ENCODE data around the gene IRX3.

Gene IRX3

DNA sequence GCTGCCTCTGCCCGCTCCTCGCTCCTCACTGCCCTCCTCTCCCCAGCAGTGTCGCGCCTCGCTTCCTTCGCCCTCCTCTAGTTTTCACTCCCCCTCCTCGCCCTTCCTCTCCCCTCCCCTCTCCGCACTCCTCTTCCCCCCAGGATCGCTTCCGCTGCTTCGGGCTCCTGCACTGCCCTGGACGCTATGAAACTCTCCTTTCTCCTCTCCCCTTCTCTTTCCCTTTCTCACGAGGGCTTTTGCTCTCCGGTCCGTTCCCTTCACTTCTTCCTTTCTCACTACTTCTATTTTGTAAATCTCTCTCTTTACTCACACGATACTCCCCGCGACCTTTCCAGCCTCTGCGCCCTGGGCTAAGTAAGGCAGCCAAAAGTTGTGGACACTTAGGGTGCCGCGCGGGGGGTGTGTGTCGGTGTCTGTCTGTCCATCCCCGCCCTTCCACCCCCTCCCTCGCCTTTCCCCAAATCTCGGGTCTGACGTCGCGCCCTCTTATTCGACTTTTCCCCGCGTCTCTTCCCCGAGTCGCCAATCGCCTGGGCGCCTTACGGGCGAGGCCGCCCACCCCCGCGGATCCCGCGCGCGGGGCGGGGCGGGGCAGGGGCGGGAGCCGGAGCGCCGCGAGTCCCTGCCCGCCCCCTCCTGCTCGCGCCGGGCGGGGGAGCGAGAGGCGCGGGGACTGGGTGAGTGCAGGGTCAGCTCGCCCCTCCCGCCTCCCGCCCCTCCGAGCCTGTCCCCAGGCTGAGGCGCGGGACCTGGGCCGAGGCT lies at the start of gene IRX3:
Gene IRX3, minus strand, starts transcription at position 422 of the 765 bp plus-strand sequence. CDS start 737 bp downstream, outside the sequence.
- no peak for DNase-seq

DNA sequence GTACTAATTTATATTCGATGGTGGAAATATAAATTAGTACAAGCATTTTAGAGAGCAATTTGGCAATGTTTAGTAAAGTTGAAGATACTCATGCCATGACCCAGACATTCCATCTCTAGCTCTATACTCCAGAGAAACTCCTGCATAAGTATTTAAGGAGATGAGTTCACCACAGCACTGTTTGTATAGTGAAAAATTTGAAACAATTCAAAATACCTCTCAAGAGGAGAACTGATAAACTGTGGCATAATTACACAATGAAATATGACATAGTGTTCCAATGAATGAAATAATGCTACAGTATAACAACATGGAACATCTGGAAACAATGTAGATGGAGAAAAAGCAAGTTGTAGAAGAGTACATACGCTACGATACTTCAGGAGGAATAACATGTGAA lies 48.6 kb upstream of the IRX3 start:
- DNase-seq = no peak

DNA sequence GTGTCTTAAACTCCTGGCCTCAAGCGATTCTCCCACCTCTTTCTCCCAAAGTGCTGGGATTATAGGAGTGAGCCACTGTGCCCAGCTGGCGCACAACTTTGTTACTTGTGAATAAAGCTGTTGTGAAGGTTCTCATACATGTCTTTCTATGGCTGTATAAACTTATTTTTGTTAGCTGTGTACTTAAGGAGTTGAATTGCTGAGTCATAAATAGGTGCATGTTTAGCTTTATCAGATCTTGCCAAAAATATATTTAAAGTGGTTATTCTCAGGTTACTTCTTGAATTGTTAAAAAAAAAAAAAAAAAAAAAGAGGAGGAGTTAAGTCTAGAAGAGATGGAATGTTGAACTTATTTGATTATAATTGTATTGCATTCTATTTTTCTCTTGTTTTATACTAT lies 47.6 kb upstream of the IRX3 start:
- no peak for DNase-seq

DNA sequence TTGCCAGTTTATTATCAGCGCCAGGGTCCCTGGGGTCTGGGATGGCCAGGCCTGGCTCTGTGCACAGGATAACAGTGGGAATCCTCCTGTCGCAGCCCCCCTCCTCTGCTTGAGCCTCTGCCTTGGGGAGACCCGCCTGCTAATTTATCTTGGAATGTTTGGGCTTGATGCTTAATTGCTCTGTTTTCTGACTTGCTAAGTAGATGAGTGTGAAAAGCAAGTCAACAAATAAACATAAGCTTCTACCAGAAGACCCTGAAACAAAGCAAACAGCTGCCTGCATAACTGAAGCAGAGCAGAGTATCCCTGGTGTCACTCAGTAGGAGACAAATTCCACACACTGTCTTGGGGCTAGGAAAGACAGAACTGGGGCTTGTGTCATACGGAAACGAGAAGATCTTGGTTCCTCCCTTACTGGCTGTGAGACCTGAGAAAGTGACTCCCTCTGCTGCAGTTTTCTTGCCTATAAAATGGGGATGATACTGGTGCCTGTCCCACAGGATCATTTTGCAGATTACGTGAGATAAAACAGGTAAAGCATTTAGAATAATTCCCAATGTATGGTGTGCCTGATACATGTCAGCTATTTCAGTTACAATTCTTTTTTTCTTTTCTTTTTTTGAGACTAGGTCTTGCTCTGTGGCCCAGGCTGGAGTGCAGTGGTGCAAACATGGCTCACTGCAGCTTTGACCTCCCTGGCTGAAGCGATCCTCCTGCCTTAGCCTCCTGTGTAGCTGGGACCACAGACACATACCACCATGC lies 44.8 kb upstream of the IRX3 start:
- DNase-seq = no peak

DNA sequence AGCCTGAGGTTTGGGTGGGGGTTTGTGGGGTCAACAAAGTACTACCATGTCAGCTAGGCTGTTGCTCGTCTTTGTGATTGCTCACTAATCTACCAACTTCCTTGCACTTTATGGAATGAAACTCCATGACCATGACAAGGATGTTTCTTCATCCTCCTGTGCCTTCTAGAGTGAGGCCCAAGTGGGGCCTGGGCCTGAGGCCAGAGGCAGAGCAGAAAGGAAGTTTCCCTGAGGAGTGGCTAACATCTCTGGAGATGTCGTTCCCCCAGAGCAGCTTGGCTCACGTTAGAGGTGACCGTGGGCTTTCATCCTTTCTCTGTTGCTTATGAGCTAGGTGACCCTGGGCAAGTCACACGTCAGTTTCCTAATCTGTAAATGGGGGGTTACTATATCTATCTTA lies 41.0 kb upstream of the IRX3 start:
- no peak for DNase-seq

DNA sequence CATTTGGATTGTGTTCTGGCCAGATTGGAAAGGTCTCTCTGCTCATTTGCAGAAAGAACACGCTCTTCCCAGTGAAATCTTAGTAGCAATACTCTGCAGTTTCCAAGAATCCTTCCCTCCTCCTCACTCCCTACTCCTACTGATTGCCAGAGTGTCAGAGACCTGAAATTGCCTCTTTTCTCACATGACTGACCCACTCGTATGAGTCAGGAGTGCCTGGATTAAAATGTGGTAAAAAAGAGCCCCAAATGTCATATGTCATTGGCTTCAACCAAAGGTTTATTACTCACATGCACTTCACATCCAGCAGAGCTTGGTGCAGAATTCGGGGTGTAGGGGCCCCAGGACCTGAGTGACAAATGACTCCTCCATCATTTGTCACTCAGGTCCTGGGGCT lies 39.7 kb upstream of the IRX3 start:
- no peak for DNase-seq

DNA sequence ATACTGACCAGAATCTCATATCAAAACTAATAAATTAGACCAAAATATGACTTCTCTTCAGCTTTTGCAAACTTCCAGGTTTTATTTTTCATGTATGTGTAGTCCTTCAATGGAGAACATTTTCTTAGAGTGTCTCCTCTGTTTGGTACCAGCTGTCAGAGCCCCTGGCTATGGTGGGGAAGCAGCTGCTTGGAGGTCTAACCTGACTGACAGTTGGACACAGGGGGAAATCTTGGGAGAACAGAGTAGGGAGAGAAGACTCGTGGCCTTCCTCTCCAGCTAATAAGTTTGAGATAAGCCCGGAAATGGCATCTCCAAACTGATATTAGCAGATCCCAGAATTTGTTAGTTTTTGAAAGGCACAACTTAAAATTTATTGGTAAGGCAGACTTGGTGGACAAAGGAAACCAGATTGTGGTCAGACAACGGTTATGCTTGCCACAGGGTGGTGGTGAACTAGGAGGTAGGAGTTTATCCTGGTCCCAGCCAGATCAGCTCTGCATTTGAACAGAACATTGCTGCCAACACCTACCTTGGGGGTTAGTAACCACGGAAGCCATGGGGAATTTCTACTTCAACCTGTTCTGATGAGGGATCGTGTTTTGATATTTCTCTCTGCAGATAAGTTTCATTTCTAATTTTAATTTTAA lies 39.2 kb upstream of the IRX3 start:
- no peak for DNase-seq

DNA sequence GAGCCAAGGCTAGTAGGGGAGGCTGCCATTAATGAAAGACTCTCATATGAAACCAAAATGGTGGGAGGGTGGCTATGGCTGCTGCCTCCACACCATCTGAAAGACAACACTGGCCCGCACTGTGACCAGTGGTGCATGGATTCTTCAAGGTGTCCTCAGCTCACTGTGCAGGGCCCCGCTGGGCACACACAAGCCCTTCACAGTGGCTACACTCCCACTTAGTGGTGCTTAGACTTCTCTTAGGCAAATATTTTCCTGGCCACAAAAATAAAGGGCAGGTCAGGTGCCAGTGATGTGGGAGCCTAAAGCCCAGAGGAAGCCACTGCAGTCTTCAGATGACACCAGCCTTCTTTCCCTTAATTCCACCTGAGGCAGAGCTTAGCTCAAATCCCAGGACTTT lies 38.1 kb upstream of the IRX3 start:
- no peak for DNase-seq

DNA sequence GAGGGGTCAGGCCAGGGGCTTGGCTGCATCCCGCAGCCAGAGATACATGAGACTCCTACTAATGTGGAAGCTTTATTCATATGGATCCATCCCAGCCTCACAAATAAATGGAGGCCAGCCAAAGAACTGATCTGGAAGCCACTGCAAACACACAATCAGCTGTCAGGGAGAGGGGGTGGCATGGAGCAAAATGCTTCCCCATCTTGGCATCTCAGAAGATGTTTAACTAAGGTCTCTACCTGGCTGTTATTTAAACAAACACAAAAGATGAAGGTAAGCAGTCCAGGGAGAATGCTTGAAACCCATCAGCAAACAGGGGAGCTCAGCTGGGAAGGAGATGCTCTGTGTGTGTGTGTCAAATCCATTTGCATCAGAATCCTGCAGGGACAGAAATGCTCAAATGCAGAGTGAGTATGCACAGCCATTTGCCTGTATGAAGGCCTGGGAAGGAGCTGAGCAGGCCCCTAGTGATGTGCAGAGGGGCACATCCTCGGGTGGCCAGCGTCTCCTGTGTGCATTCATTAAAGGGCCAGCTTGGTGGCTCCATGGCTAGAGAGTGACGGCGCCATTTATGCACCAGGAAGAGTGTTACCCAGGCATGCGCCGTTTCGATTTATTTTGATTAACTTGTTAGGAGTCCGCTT lies 34.2 kb upstream of the IRX3 start:
- no peak for DNase-seq

DNA sequence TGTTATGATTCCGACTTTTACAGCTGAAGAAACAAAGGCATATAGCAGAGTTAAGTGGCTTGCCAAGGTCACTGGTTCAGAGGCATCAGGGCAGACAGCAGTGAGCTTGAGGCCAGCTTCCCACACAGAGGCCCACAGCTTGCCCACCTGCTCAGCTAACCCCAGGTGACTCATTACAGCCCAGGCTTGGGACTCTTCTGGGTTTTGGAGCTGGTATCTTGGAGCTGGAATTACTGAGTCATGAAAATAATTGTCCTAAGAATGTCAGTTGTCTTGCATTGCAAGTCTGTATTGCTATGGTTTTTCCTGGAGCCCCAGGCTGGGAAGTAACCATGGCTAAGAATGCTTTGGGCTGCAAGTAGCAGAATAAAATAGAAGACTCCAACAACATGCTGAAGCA lies 32.4 kb upstream of the IRX3 start:
- no peak for DNase-seq

DNA sequence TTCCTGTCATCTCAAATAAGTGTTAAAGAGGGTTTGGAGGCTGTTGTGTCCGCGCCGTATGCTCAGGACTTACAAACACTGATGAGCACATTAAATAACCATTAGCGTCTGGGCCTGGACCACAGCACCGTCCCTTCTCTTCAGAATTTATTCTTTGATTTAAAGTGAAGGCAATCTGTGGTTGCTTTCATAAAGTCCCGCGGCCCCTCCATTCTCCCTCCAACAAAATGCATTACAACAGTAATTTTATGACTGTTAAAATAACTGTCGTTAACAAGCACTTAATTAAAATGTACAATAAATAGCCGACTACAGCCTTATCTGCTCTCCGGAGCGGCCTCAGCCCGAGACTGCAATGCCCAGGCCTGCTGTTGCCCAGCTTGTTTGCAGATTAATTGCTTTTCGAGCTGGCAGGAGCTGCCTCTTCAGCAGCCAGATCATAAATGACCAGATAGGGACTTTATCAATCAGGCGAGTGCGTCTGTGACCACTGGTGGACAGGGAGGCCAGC lies 30.6 kb upstream of the IRX3 start:
- DNase-seq = no peak

DNA sequence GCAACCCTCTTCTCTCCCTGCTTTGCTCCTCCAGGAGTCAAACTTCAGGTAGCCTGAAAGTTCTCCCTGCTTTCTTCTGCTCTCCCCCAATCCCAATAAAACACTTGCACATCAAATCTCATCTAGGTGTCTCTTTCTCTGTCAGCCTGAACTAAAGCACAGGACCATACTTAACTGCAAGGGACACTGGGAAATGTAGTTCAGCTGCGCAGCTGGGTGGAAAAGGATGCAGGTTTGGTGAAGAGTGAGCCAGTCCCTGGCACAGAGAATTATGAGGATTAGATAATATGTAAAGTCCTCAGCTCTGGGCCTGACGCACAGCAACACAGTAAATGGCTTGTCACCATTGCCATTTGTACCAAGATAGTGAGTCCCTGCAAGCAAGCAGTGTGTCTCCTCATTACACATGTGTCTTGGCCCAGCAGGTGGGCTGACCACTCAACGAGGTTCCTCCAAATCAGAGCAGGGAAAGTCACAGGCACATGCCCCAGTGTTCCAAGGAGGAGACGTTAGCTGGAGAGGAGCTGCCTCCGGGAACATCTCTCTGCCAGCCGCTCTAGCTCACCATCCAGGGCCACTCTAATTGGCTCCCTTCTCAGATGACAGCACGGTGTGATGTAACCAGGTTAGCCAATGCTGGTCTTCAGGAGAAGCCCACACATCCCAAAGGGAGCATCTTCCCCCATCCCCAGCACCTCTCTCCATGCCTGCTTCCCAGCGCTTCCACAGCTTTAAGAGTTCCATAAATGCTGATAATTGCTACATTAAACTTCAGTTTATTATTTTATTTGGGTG lies 29.7 kb upstream of the IRX3 start:
- DNase-seq = no peak

DNA sequence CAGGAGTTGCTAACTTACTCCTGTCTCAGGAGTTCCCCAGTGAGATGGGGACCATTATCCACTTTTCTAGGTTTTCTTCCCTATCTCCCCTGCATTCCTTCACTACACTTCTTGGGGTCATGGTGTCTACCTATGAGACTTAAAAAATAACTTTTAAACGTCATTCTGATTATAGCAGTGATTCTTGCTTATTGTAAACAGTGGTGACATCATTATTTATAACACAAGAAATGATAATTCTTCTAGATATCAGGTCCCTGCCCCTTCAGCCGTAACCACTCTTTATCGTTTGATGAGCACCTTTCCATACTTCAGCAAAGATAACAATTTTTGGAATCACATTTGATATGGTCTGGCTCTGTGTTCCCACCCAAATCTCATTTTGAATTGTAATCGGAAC lies 27.2 kb upstream of the IRX3 start:
- no peak for DNase-seq

DNA sequence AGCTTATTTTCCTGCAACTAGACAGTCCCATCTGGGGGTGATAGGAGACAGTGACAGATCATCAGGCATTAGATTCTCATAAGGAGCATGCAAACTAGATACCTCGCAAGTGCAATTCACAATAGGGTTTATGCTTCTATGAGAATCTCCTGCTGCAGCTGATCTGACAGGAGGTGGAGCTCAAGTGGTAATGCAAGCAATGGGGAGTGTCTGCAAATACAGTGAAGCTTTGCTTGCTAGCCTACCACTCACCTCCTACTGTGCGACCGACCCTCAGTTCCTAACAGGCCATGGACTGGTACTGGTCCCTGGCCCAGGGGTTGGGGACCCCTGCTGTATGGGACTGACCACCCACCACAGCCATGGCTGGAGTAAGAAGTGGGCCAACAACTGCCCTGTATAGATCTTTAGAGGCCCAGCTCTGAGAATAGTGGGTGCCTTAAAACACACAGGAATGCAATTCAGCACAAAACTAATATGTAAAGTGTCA lies 26.0 kb upstream of the IRX3 start:
- DNase-seq = no peak

DNA sequence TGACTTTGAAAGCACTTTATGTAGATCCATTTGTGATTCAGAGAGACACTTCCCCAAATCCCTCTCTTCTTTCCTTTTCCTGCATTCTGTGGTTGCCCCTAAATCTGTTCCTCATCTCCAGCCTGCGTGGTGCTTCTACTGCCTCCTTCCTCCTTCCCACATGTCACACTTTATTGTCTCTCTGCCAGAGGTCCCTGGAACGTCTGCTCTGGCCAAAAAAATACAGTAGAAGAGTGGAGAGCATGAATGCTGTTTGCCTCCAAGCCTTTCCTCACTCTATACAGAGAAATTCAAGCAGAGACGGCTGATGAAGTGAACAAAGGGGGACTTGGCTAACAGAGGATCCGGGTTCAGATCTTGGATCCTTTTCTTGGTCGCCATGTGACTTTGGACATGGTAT lies 22.8 kb upstream of the IRX3 start:
- DNase-seq = no peak

DNA sequence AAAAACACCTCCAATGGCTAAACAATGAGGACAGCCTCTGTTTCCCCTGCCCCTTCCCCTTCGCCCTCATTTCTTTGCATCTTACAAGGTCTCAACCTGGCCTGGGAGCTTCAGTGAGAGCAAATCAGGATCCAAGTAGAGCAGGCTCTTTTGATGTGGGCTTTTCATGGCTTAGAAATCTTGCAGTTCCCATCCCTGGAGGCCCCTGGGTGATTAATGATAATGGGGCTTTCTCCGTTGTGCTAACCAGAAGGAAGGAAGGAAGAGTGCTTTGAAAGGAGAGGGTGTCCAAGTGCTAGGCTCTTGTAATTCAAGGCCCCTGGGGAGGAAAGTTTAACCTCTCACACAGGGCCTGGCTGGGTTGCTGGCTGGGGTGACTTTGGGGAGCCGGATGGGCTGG lies 18.5 kb upstream of the IRX3 start:
- DNase-seq = no peak

DNA sequence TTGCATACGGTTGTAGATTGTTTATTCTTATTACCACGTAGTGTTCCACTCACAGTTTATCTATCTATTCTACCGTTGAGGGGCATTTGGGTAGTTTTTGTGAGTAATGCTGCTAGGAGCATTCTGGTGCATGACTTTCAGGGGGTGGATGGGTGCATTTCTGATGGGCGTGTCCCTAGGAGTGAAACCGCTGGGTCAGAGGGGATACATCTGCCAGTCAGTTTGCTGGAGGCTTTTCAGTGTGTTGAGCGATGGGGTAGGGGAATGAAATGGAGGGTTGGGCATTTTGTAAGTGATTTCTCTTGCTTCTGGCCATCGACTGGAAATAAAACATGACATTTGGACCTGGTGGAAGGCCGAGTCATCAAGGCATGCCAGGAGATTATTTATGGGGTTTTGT lies 17.0 kb upstream of the IRX3 start:
- DNase-seq = no peak

DNA sequence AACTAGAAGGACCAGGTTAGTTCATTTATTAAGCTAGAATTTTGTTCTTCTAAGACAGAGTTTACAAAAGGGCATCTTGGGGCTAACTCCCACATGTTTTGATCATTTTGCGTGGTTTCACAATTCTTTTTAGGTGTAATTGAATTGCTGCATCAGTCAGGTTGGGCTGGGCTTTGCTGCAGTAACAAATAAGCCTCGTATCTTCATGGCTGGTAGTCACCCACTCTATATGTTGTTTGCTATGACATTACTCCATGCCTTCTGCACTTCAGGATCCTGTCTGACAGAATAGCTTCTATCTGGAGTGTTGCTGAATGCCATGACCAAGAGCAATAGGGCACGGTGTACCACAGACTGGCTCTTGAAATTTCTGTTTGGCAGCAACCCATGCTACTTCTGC lies 10.6 kb upstream of the IRX3 start:
- no peak for DNase-seq

DNA sequence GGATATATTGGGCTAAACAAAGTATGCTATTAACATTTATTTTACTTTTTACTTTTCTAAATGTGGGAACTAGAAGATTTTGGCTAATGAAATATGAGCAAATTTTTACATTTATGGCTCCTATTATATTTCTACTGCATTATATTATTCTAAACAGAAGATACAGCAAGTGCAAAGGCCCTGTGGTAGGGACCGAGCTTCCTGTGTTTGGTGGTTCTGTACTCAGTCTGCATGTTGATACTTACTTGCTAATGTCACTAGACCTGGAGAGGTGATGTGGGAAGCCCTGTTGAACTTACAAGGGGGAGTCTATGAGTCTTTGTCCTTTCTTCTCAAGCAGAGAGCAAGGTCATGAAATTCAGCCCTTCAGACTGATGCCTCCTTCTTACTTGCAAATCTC lies 10.0 kb upstream of the IRX3 start:
- DNase-seq = no peak

DNA sequence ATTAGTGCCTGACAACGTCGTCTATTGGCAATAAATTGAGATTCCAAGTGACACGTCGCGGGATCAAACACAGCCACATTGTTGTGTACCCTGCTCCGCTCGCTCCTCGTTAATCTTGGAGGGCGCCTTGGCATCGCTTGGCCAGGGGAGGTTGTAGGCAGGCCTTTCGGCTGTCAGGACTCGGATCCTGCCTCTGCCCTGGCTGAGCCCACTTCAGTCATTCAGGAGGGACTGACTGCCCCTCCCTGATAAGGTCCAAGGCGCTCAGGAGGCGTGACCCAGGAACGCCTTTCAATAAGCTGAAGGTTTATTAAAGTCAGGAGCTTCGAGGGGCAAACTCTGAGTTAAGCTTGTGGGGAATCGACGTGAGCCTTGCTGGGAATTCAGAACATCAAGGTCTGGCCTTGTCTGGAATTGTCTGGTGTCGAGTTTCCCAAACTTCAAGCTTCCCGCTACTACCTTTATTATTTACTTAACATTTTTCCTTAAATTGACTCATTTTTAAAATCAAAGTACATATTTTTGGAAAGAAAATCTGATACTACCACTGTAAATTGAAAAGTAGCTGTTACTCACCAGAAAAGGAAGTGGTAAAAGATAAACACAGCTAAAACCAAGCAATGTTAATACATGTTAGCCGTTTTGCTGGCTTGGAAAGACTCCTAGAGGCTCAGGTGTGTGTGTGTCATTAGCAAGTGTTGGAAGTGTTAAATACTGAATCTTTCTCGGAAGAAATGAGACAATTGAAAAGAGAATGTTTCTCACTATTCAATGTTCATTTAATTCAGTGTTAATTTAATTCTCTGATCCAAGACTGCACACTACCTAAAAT lies 5.3 kb upstream of the IRX3 start:
- no peak for DNase-seq
